CD14-positive monocyte (primary cell): ENCODE data around the gene TTBK1. TPM values are rescaled to one million over a fixed set of nuclear protein-coding genes. Genes with fewer than 3 reads are reported as not detected.
A peak's percentile ranks its signal among the peaks of the same experiment; 100 is the strongest.

Source experiments
- DNase-seq, 3 donors: peaks; one replicate each; pipeline ENCODE4 v3.0.0-alpha.2; 2011 to 2022
- H2AFZ ChIP-seq: 2 replicates; pipeline ENCODE4 v1.6.0; 2012; ENCODE audit warnings: mild to moderate bottlenecking, low read depth, low read length, inconsistent platforms; ENCODE audit not compliant: insufficient read depth, poor library complexity, severe bottlenecking
- H3K27ac ChIP-seq, 2 donors: 1 replicate in 1 of 2; 2 replicates in 1 of 2; pipeline ENCODE4 v1.5.1; 2012 to 2013; ENCODE audit warnings: low read length in 2 of 2, control low read depth in 1 of 2, inconsistent platforms in 1 of 2, low read depth in 1 of 2, mild to moderate bottlenecking in 1 of 2
- H3K27me3 ChIP-seq, 2 donors: one replicate each; pipeline versions ENCODE4 v1.6.0 to v1.6.1; 2011 to 2013; ENCODE audit warnings: low read length in 2 of 2; ENCODE audit not compliant: control insufficient read depth in 2 of 2, insufficient read depth in 2 of 2
- H3K36me3 ChIP-seq, 2 donors: replicated peaks in 1 of 2; 1 replicate in 1 of 2; 2 replicates in 1 of 2; pipeline versions ENCODE4 v1.5.1 to v1.6.1; 2012 to 2013; ENCODE audit warnings: low read length in 2 of 2, control low read depth in 1 of 2, inconsistent platforms in 1 of 2, mild to moderate bottlenecking in 1 of 2; ENCODE audit not compliant: insufficient read depth in 2 of 2, control insufficient read depth in 1 of 2
- H3K4me1 ChIP-seq, 2 donors: 1 replicate in 1 of 2; 2 replicates in 1 of 2; pipeline versions ENCODE4 v1.5.1 to v1.6.1; 2012 to 2013; ENCODE audit warnings: low read length in 2 of 2, control low read depth in 1 of 2, inconsistent platforms in 1 of 2, mild to moderate bottlenecking in 1 of 2, moderate library complexity in 1 of 2; ENCODE audit not compliant: insufficient read depth in 2 of 2, control insufficient read depth in 1 of 2
- H3K4me2 ChIP-seq: replicated peaks from 2 replicates; pipeline ENCODE3; 2012; ENCODE audit warnings: low read length, moderate library complexity, mild to moderate bottlenecking; ENCODE audit not compliant: poor library complexity, severe bottlenecking; ENCODE audit errors: extremely low read depth
- H3K4me3 ChIP-seq, 3 experiments: fragments of 200-600 bp in 1 of 3; sonication (generic) in 1 of 3; replicated peaks in 1 of 3; 1 replicate in 2 of 3; 2 replicates in 1 of 3; pipeline ENCODE4 v1.5.1; 2011 to 2013; ENCODE audit warnings: low read length in 3 of 3, mild to moderate bottlenecking in 3 of 3, control low read depth in 2 of 3, low read depth in 2 of 3, inconsistent platforms in 1 of 3, moderate library complexity in 1 of 3
- H3K79me2 ChIP-seq: 2 replicates; pipeline ENCODE4 v1.6.0; 2012; ENCODE audit warnings: mild to moderate bottlenecking, control low read depth, inconsistent platforms, low read length, moderate library complexity; ENCODE audit not compliant: insufficient read depth
- H3K9ac ChIP-seq: 2 replicates; pipeline ENCODE4 v1.6.0; 2017; ENCODE audit warnings: low read length, mild to moderate bottlenecking; ENCODE audit not compliant: insufficient read depth, poor library complexity, severe bottlenecking
- H3K9me3 ChIP-seq, 2 donors: replicated peaks in 1 of 2; 1 replicate in 1 of 2; 2 replicates in 1 of 2; pipeline versions ENCODE4 v1.5.1 to v1.6.1; 2012 to 2013; ENCODE audit warnings: low read length in 2 of 2, control low read depth in 1 of 2; ENCODE audit not compliant: control insufficient read depth in 1 of 2, insufficient read depth in 1 of 2
- H4K20me1 ChIP-seq: 2 replicates; pipeline ENCODE4 v1.6.0; 2012; ENCODE audit warnings: mild to moderate bottlenecking, low read length, control low read depth, moderate library complexity; ENCODE audit not compliant: insufficient read depth
- H3K27ac Mint-ChIP-seq, 7 donors: one replicate each; pipeline ENCODE4 v1.8.0; 2020; ENCODE audit warnings: mild to moderate bottlenecking in 7 of 7, mixed read lengths in 7 of 7, moderate library complexity in 6 of 7, inconsistent platforms in 2 of 7
- H3K27me3 Mint-ChIP-seq, 3 donors: one replicate each; pipeline ENCODE4 v1.8.0; 2021 to 2022; ENCODE audit warnings: low read depth in 3 of 3, mild to moderate bottlenecking in 3 of 3, mixed read lengths in 3 of 3, moderate library complexity in 3 of 3, inconsistent platforms in 1 of 3
- H3K36me3 Mint-ChIP-seq, 2 donors: one replicate each; pipeline ENCODE4 v1.8.0; 2020; ENCODE audit warnings: mixed read lengths in 2 of 2, inconsistent platforms in 1 of 2, mild to moderate bottlenecking in 1 of 2
- H3K4me1 Mint-ChIP-seq: one replicate; pipeline ENCODE4 v1.8.0; 2020; ENCODE audit warnings: mild to moderate bottlenecking, mixed read lengths
- H3K4me3 Mint-ChIP-seq, 2 donors: one replicate each; pipeline ENCODE4 v1.8.0; 2020; ENCODE audit warnings: mild to moderate bottlenecking in 2 of 2, mixed read lengths in 2 of 2, moderate library complexity in 1 of 2
- H3K9me3 Mint-ChIP-seq, 7 donors: one replicate each; pipeline ENCODE4 v1.8.0; 2020 to 2022; ENCODE audit warnings: mixed read lengths in 7 of 7, mild to moderate bottlenecking in 6 of 7, moderate library complexity in 6 of 7, inconsistent platforms in 2 of 7
- CTCF ChIP-seq: fragments of 200-600 bp; IDR thresholded peaks from one replicate; pipeline ENCODE4 v1.8.0; 2022; ENCODE audit warnings: antibody characterized with exemption, mild to moderate bottlenecking
- WGBS: methylation state at CpG from one replicate; pipeline ENCODE4 v1.1.5; 2013; ENCODE audit warnings: missing lambda C conversion rate; ENCODE audit not compliant: insufficient coverage; 5-methylcytosine and 5-hydroxymethylcytosine counted together
- intact Hi-C, 2 donors: fragments of 100-400 bp; cut with micrococcal nuclease; formaldehyde crosslinking; loops; one replicate each; pipeline versions ENCODE4 v1.15.0 to v1.15.1; 2023
- polyA plus RNA-seq, 3 donors: library from polyadenylated mRNA; depleted of rRNA in 1 of 3; unstranded in 2 of 3; stranded (reverse) in 1 of 3; fragments of 300-500 nt in 2 of 3; fragments of >200 nt in 1 of 3; fragmentation: Illumina TruSeq in 2 of 3; gene quantifications; 1 replicate in 2 of 3; 2 replicates in 1 of 3; pipeline ENCODE4 v1.2.3, GENCODE V29; 2012 to 2021

TTBK1 gene
- polyA plus RNA-seq, 3 donors: not detected

- no peaks in the 10 kb centered on the region for H3K27me3 Mint-ChIP-seq
- peak overlapping the region in 4 of 7 donors; percentile 5 to 48 (median 15) for H3K27ac Mint-ChIP-seq
- peaks cover 66 to 69% of the 10 kb centered on the region in 2 donors for H3K36me3 Mint-ChIP-seq
These were observed 42.7 kb upstream of the TTBK1 start for GRCh38 chr6:43200541-43200940.

GRCh38 chr6:43202451-43202850 is 40.8 kb upstream of the TTBK1 start:
- H3K27ac Mint-ChIP-seq: peak overlapping the region in 1 of 7 donors; percentile 44
- WGBS: no CpG with 5 or more reads among the region's 5 CpGs
- H3K4me1 Mint-ChIP-seq: no peaks in the 10 kb centered on the region
- no peak for DNase-seq
- H3K4me3 Mint-ChIP-seq: no peak overlapping the region
- no peak overlapping the region for H3K4me2 ChIP-seq
- no peaks in the 10 kb centered on the region for H3K79me2 ChIP-seq
- no peaks in the 10 kb centered on the region for H3K4me1 ChIP-seq
- no peak overlapping the region for H3K27ac ChIP-seq
- H3K9ac ChIP-seq: no peak overlapping the region
- no peaks in the 10 kb centered on the region for H4K20me1 ChIP-seq
- H3K9me3 Mint-ChIP-seq: peaks cover 0 to 2% (median 0%) of the 10 kb centered on the region in 7 donors
- no peaks in the 10 kb centered on the region for H3K27me3 ChIP-seq
- intact Hi-C loops: no loop called here
- H3K36me3 Mint-ChIP-seq: peaks cover 60 to 61% of the 10 kb centered on the region in 2 donors
- H3K9me3 ChIP-seq: no peaks in the 10 kb centered on the region
- peaks cover 47 to 67% of the 10 kb centered on the region in 2 donors for H3K36me3 ChIP-seq
- H3K27me3 Mint-ChIP-seq: no peaks in the 10 kb centered on the region
- no peak for TF ChIP-seq CTCF
- H3K4me3 ChIP-seq: no peak overlapping the region
- H2AFZ ChIP-seq: no peak overlapping the region

More at GRCh38 chr6:43200541-43200940, 42.7 kb upstream of the TTBK1 start:
- no peak for DNase-seq
- Histone ChIP-seq H3K4me3 (no peak overlapping the region), H3K27me3 (no peaks in the 10 kb centered on the region), H2AFZ (no peak overlapping the region), H3K9ac (no peak overlapping the region), H3K4me1 (no peaks in the 10 kb centered on the region), H3K9me3 (no peaks in the 10 kb centered on the region), H3K79me2 (no peaks in the 10 kb centered on the region), H3K27ac (no peak overlapping the region), H4K20me1 (no peaks in the 10 kb centered on the region), H3K4me2 (no peak overlapping the region), H3K36me3 (peaks cover 59 to 86% of the 10 kb centered on the region in 2 donors)
- TF ChIP-seq CTCF: no peak
- no CpG with 5 or more reads among the region's 6 CpGs for WGBS
- intact Hi-C loops: no loop called here
- Mint-ChIP-seq H3K9me3 (no peaks in the 10 kb centered on the region), H3K4me1 (no peaks in the 10 kb centered on the region), H3K4me3 (no peak overlapping the region)
